HG03196 (cell line): ENCODE data around the gene PLD4.
"Not testable (repeated sequence)": the region's sequence is repeated elsewhere in the genome, so short reads cannot be mapped to it uniquely, and the experiment has no call there.

Experiments
- ATAC-seq: cut with Tn5 transposase; IDR thresholded peaks from one replicate; pipeline ENCODE4 v1.9.1; 2021; ENCODE audit not compliant: unreplicated experiment

The PLD4 gene

GRCh38 chr14:104939666-104940410 is 15.2 kb downstream of the PLD4 start:
- no peak for ATAC-seq

- no peak for ATAC-seq
These were observed 16.0 kb downstream of the PLD4 start for GRCh38 chr14:104940526-104941150.

GRCh38 chr14:104941508-104942365 is 17.1 kb downstream of the PLD4 start:
- ATAC-seq: no peak

GRCh38 chr14:104942586-104942985 is 17.9 kb downstream of the PLD4 start:
- no peak for ATAC-seq

GRCh38 chr14:104943216-104944015 is 18.7 kb downstream of the PLD4 start:
- ATAC-seq: not testable (repeated sequence)

- not testable (repeated sequence) for ATAC-seq
These were observed 19.3 kb downstream of the PLD4 start for GRCh38 chr14:104944016-104944308.

- ATAC-seq: not testable (repeated sequence)
These were observed 19.9 kb downstream of the PLD4 start for GRCh38 chr14:104944436-104945205.

- not testable (repeated sequence) for ATAC-seq
These were observed 20.6 kb downstream of the PLD4 start for GRCh38 chr14:104945266-104945665.

- ATAC-seq: not testable (repeated sequence)
These were observed 21.6 kb downstream of the PLD4 start for GRCh38 chr14:104945986-104946965.

GRCh38 chr14:104947201-104947600 is 22.5 kb downstream of the PLD4 start:
- not testable (repeated sequence) for ATAC-seq

- not testable (repeated sequence) for ATAC-seq
These were observed 23.4 kb downstream of the PLD4 start for GRCh38 chr14:104947881-104948735.

- no peak for ATAC-seq
These were observed 24.0 kb downstream of the PLD4 start for GRCh38 chr14:104948736-104949031.

GRCh38 chr14:104949406-104949955 is 24.8 kb downstream of the PLD4 start:
- ATAC-seq: not testable (repeated sequence)

- no peak for ATAC-seq
These were observed 25.3 kb downstream of the PLD4 start for GRCh38 chr14:104950021-104950420.

GRCh38 chr14:104950701-104951100 is 26.0 kb downstream of the PLD4 start:
- not testable (repeated sequence) for ATAC-seq

GRCh38 chr14:104951863-104952657 is 27.4 kb downstream of the PLD4 start:
- not testable (repeated sequence) for ATAC-seq

GRCh38 chr14:104953097-104953496 is 28.4 kb downstream of the PLD4 start:
- ATAC-seq: no peak
